GM18861 (cell line): Measurements from ENCODE around the gene VPS13D.

ENCODE experiments used
- ATAC-seq: cut with Tn5 transposase; IDR thresholded peaks from one replicate; pipeline ENCODE4 v1.9.1; 2021; ENCODE audit not compliant: unreplicated experiment

Gene VPS13D

GRCh38 chr1:12547586-12548225 is 317.9 kb downstream of the VPS13D start:
- no peak for ATAC-seq

GRCh38 chr1:12548279-12548972 is 318.6 kb downstream of the VPS13D start:
- ATAC-seq = no peak

- ATAC-seq = no peak
These were observed 319.2 kb downstream of the VPS13D start for GRCh38 chr1:12548973-12549459.

GRCh38 chr1:12549460-12550349 is 319.9 kb downstream of the VPS13D start:
- ATAC-seq = no peak

DNA sequence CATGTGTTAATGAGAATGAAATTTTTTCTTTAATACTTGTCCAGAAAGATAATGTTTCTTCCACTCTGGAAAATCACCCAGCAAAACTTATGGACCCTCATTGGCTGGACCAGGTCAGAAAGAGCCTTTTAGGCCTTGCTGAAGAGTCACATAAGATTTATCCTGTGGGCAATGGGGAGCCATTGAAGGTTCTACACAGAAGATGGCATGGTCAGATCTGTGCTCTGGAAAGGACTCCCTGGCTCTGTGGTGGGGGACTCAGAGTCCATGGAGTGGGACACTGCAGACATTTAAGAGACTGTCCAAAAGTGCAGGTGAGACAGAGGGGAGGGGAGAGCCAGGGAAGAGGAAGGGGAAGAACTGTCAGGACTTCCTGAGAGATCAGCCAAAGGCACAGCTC is 321.8 kb downstream of the VPS13D start:
- ATAC-seq = no peak

GRCh38 chr1:12552111-12552888 is 322.5 kb downstream of the VPS13D start:
- ATAC-seq = no peak

- ATAC-seq = no peak
These were observed 323.4 kb downstream of the VPS13D start for GRCh38 chr1:12552951-12553921.

GRCh38 chr1:12553963-12554362 is 324.1 kb downstream of the VPS13D start:
- no peak for ATAC-seq

DNA sequence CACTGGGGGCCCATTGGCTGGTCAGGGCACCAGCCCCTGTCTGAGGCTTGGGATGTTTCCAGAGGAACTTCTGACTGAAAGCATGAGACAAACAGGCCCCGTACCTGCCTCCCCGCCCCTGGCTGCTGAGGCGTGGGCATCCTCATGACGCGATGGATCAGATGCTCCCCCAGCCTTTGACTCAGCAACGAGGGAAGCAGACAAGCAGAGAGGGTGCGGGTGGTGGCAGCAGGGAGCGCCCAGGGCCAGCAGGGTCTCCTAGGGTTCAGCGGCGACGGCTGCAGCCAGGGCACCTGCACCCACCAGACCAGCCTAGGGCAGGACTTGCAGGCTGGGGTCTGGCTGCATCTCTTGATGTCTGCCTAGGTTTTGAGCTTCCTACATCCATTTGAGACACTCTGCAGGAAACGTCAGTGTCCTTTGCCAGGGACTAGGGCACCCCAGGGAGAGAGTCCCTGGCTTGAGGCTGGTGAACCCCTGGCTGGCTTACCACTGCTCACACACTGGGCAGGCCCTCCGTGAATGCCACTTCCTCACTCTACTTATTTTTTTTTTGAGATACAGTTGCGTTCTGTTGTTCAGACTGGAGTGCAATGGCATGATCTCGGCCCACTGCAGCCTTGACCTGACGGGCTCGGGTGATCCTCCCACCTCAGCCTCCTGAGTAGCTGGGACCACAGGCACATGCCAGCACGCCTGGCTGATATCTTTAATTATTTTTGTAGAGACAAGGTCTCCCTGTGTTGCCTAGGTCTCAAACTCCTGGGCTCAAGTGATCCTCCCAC is 324.9 kb downstream of the VPS13D start:
- ATAC-seq = no peak

GRCh38 chr1:12555411-12556367 is 325.9 kb downstream of the VPS13D start:
- ATAC-seq = no peak

GRCh38 chr1:12556368-12556930 is 326.6 kb downstream of the VPS13D start:
- no peak for ATAC-seq

GRCh38 chr1:12556957-12557935 is 327.4 kb downstream of the VPS13D start:
- no peak for ATAC-seq

GRCh38 chr1:12561121-12561520 is 331.3 kb downstream of the VPS13D start:
- no peak for ATAC-seq
